GM21723 (cell line): ENCODE data around the gene DZANK1.
"Not testable (repeated sequence)": the region's sequence is repeated elsewhere in the genome, so short reads cannot be mapped to it uniquely, and the experiment has no call there.

Source experiments
- ATAC-seq: cut with Tn5 transposase; IDR thresholded peaks from one replicate; pipeline ENCODE4 v1.9.1; 2021; ENCODE audit warnings: mild to moderate bottlenecking, moderate library complexity; ENCODE audit not compliant: unreplicated experiment

The DZANK1 gene

DNA sequence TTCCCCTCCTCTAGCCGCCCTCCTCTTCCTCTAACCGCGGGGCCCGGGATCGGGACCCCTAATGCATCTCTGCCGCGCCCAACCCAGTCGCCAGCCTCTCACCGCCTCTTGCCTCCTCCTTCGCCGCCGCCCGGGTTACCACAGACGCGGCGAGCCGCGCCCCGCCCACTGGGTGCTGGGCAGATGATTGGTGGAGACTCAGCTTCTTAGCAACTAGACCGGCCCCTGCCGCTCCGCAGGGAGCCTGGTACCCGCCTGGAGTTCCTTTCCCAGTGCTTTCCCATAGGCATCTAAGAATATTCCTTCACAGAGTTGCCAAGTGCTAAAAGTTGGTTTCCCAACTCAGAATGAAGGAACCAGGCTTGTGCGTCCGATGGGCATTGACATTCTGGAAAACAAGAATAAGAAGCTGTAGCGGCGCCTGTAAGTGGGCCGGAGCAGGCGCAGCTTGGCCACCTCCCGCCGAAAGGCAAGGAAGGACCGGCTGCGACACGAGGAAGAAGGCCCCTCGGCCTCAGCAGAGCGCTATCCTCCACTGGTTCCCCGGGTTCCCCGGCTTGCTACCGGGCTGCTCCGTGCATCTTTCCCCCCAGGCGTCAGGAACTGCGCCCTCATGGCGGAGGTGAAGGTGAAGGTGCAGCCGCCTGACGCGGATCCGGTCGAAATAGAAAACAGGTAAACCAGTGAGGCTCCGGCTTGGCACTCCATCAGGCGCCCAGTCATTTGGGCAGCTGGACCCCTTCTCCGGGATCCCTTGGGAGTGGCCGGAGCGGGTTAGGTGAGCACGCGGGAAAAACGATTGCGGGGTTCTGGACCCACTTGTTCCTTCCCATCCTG lies at the start of gene DZANK1, which contains the start of gene POLR3F:
Gene DZANK1 (minus strand): TSS at position 137 of the 837 bp plus-strand sequence. CDS start 1,672 bp downstream, outside the sequence.
Gene POLR3F (plus strand): TSS at position 497 of the 837 bp plus-strand sequence. CDS start 117 bp downstream, at position 614.
- ATAC-seq: peak; percentile 98

DNA sequence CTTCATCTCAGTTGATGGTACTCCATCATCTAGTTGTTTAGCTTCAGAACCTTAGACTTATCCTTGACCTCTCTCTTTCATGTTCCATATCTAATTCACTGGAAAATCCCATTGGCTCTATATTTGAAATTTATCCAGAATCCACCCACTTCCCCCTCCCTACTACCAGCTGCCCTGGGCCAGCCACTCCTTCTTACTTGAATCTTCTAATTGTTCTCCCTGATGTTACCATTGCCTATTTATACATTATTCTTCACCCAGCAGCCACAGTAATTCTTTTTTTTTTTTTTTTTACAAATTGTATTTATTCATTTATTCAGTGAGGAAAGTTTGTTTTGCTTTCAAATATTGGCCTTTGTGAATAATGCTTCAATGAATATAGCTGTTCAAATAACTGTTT lies 49.1 kb upstream of the DZANK1 start:
- ATAC-seq: no peak

DNA sequence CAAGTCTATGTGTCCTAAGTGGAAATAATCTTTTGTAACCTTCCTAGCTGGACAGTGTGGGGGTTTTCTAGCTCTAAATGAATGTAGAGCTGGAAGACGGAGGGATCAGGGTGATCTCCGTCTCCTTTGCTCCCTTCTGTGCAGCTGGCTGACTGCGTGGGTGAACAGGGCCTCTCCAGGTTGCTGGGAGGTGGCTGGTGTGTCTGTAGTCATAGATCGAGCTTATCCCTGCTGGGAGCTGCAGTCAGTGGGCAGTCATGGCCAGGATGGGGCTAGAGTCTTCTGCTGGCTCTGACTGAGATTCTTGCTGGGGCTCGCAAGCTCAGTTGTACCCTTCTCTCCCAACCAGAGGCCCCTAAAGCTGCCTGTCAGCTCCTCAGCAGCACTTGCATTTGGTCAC lies 47.3 kb upstream of the DZANK1 start:
- no peak for ATAC-seq

DNA sequence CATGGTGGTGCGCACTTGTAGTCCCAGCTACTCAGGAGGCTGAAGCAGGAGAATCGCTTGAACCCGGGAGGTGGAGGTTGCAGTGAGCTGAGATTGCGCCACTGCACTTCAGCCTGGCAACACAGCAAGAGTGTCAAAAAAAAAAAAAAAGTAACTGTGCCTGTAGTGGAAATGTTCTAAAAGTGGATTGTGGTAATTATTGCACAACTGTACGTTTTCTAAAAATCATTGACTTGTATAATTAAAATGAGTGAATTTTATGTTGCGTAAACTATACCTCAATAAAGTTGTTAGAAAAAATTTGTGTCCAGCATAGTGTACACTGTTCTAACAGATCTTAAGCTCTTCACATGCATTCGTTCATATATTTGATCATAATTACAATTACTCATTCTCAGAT lies 46.4 kb upstream of the DZANK1 start:
- ATAC-seq: no peak

DNA sequence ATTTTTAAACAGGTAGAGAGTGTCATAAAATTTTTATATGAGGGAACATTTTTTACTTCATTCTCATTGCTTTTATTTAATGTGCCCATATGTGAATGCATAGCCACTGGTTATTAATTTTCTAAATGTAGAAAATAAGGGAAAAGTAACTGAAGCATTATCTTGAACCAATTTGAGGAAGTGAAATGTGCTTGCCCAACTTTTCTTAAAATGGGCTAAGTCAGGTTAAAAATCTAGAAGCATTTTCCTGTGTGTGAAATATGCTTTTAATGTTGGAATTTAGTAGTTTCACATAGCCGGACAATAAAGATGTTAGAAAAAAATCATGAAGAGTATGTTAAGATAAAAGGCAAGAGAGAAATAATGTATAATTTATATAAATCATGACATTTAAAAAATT lies 44.7 kb upstream of the DZANK1 start:
- ATAC-seq: no peak

DNA sequence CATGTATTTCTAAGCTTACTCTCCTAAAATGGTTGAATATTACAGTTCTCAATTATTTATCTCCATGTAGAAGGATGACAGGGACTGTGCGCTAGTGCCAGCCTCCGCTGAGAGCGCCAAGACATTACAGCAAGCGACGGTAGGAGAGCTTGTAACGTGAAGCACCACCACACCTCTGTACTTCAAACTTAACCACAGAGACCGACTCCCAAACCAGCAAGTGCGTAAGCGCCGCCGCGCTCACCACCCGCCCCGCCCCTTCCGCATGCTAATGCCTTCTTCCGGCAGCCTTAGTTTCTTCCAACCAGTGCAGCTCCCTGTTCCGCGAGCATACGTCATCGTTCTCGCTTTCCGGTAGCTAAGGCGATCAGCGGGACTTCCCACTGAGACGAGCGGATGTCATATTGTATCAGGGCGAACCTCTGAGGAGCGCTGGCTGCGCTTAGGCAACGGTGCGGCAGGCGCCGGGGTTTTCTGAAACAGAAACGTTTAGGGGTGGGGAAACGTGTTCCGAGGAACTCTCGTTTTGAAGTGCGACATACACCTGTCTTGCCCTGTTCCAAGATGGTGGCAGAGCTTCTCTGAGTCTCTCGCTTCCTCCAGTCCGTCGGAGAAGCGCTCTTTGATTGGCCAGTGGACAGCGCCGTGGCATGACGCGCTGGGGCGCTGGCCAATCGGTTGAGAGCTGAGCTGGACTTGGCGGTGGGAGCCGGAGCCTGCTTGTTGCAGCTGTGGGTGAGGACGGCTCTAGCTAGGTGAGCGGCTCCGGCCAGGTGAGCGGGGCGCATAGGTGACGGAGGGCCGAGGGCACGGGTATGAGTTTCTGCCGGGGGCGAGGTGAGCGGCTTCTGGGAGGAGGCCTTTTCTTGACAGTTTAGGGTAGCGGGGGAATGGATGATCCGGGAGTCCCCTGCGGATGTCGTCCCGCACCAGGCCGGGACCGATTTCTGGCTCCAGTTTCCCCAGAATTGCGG lies 40.7 kb upstream of the DZANK1 start, which contains the start of gene SEC23B:
Gene SEC23B (plus strand): TSS at position 723 of the 974 bp plus-strand sequence. CDS start 2,896 bp downstream, outside the sequence.
- ATAC-seq: peak; percentile 95

DNA sequence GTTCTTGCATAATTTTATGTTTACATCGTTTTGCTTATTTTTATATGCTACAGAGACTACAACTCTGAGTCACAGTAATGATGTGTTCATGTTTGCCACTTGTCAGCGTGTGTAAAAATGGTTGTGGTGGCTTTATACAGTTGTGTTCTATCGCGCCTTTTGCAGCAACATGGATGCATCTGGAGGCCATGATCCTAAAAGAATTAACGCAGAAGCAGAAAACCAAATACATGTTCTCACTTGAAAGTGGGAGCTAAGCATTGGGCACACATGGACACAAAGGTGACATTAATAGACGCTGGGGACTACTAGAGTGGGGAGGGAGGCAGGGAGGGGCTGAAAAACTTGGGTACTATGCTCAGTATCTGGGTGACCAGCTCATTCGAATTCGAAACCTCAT lies 39.9 kb upstream of the DZANK1 start:
- ATAC-seq: no peak

DNA sequence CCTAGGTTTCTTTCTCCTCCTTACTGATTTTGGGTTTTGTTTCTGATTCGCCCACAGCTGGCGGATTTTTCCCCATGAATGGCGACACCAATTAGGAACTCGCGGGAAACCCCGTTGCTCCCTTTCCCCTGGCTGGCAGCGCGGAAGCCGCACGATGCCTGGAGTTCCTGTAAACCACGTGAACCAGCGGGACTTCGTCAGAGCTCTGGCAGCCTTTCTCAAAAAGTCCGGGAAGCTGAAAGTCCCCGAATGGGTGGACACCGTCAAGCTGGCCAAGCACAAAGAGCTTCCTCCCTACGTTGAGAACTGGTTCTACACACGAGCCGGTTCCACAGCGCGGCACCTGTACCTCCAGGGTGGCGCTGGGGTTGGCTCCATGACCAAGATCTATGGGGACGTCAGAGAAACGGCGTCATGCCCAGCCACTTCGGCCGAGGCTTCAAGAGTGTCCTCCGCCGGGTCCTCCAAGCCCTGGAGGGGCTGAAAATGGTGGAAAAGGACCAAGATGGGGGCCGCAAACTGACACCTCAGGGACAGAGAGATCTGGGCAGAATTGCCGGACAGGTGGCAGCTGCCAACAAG lies 37.7 kb upstream of the DZANK1 start:
- no peak for ATAC-seq

DNA sequence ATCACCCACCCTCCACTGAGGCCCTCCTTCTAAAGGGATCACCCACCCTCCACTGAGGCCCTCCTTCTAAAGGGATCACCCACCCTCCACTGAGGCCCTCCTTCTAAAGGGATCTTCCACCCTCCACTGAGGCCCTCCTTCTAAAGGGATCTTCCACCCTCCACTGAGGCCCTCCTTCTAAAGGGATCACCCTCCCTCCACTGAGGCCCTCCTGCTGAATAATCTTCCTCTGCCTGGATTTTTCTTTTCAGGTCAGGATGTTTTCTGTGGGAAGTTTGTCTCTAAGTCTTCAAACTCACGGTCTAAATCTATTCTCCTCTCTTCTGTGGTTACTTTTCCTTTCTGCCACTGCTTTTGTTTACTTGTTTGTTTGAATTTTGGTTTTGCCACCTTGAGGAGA lies 34.8 kb upstream of the DZANK1 start:
- ATAC-seq: not testable (repeated sequence)

DNA sequence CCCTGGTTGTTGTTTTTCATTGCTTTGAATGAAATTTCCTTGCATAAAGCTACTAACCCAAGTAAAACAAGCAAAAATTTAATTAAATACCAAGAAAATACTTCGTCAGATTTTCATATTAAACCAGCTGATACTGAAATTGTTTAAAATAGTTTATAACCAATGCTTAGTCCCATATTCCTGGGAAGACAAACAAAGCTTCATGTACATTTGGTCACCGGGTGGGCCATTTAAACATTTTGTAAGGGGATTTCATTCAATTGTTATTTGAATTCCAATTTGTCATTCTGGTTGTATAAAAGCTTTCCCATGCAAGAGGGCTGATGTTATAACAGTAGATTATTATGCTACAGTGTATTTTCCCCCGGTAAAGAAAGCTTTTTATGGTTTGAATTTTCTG lies 30.8 kb upstream of the DZANK1 start:
- ATAC-seq: no peak

DNA sequence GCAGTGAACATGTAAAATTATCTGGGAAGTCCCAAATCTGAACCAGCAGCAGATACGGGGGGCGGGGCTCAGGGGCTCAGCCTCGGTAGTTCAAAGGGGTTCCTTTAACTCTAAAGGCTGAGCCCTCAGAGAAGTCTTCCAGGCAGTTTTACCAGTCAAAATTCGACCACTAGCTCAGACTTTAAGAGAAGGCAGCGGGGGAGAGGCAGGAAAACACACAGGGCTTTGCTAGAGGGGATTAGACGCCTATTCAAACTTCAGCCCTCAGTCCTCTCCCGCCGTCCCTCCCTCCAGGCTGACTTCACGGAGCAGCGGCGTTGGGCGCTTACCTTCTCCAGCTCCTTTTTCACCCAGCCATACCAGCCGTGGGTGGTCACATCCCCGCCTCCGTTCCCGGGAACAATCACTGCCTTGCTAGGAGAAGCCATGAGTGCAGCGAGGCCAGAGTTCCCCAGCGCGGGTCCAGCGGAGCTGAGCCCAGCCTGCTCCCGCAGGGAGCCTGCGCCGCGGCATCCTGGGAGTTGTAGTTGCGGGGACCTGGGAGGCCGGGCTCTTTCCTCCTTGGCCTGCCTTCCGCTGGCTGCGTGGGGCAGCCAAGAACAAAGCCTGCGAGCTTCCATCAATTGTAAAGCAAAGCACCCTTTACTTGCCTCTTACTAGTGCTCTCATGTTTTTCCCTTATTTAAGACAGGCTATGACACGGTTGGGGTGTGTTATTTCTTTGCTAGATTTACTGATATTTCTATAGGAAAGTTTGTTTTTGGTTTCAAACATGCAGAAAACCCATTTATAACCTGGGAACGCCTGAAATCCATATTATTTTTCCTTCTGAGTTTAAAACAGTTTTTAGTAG lies 30.1 kb upstream of the DZANK1 start, which contains the start of gene RBBP9:
Gene RBBP9 (minus strand): TSS at position 486 of the 853 bp plus-strand sequence. CDS start 58 bp downstream, at position 428.
- ATAC-seq: peak; percentile 99

DNA sequence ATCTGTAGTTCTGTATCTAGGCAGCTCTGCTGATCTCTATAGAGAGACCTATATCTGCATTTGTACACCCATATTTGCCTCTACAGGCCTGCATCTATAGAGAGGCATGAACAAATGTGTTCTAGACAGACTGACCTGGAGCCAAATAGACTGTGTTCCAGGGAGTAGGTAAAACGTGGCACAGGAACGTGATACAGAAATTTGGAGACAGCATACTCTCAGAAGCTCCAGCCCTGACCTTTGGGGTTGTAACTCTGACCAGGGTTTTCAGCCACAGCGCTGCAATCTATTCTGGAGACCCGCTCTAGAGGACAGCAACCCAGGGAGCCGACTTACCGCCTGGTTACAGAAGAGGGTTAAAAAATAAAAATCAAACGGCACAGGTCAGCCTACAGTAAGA lies 29.2 kb upstream of the DZANK1 start:
- no peak for ATAC-seq

DNA sequence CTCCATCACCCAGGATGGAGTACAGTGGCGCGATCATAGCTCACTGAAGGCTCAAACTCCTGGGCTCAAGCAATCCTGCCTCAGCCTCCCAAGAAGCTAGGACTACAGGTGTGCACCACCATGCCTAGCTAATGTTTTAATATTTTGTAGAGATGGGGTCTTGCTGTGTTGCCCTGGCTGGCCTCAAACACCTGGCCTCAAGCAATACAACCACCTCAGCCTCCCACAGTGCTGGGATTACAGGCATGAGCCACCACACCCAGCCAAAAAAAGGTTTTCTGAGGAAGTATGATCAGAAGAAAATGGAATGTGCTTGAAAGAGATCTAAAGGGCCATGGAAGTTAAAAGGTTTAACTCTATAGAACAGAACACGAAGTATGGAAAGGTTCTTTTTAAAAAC lies 21.5 kb upstream of the DZANK1 start:
- ATAC-seq: no peak

DNA sequence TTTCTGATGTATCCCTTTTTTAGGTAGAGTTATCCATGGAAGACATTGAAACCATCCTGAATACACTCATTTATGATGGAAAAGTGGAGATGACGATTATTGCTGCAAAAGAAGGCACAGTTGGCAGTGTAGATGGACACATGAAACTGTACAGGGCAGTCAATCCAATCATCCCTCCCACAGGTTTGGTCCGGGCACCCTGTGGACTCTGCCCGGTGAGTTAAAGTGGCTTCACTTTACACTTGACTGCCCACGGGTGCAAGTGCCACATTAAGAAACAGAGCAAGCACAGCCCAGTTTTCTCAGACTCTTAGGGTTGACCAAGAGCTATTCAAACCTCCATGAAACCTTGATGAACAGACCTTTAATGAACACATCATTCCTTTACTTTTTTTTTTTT lies 14.8 kb upstream of the DZANK1 start:
- no peak for ATAC-seq

DNA sequence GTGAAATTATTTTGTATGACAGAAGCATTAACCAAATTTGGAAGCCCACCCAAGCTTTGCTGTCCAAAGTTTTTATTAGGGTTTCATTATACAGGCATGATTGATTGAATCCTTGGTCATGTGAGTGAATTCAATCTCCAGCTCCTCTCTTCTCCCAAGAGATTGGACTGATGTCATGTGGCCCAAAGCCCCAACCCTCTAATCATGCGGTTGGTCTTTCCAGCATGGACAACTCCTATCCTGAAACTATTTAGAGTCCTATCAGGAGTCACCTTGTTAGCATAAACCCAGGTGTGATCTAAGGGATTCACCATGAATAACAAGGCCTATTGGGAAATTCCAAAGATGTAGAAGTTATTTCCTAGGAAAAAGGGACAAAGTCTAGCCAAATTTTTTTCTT lies 11.0 kb upstream of the DZANK1 start:
- ATAC-seq: no peak

DNA sequence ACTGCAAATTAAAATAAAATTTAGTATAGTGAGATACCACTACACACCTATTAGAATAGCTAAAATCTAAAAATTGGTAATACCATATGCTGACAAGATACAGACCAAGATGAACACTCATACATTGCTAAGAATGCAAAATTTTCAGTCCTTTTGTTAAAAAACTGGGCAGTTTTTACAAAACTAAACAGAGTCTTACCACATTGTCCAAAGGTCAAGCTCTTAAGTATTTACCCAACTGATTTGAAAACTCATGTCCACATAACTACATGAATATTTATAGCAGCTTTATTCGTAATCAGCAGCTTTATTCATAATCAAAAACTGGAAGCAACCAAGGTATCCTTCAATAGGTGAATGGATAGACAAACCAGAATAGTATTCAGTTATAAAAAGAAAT lies 10.4 kb upstream of the DZANK1 start:
- ATAC-seq: no peak

DNA sequence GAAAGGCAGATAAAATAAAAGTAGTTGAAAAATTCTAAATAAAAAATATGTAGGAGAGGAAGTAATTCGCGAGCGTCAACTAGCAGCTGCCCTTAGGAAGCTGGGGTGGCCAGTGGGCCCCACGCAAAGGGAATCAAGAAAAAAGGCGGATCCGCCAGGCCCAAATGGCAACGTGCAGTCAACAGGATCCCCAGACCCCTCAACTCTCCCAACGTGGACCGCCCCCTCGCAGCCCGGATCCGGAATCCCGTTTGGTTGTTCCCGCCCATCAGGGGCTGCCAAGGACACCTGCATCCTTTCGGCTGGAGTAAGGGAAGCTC lies 296 bp downstream of the DZANK1 start:
- ATAC-seq: peak; percentile 38

DNA sequence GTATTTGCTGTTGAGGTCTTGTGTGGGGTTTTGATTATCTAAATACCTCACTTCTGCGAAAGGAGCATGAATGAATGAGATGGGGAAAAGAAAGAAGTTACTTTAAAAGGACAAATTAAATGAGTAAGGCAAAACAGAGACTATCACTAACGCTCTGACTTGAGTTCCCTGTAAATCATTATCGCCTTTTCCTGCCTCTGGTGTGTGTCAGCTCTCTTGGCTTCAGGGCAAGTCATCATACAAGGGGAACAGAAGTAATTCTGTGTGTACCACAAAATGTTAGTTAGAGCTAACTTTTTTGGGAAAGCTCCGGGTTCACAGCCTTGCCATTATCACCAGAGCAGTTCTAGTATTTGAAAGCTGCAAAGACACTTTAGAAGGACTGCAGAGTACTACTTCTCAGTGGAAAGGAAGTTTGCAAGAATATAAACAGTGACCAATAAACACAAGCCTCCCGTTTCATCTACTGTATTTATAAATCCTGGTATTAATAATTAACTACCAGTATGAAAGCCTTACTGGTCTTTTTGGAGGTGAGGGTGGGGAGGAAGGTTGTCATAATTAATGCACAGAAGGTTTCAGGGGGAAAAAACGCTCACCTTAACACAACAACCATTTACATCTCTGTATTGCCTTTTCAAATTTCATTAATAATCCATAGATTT lies 1.2 kb downstream of the DZANK1 start:
- ATAC-seq: no peak

DNA sequence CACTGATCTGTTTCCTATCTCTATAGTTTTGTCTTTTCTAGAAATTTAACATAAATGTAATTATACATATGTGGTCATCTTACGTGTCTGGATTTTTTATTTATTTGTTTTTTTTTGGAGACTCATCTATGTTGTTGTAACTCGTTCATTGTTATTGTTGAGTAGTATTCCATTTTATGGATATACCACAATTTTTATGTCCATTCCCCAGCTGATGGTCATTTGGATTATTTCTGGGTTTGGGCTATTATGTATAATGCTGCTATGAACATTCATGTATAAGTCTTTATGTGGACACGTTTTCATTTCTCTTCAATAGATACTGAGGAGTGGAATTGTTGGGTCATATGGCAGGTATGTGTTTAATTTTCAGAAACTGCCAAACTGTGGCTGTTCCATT lies 10.2 kb downstream of the DZANK1 start:
- ATAC-seq: no peak

DNA sequence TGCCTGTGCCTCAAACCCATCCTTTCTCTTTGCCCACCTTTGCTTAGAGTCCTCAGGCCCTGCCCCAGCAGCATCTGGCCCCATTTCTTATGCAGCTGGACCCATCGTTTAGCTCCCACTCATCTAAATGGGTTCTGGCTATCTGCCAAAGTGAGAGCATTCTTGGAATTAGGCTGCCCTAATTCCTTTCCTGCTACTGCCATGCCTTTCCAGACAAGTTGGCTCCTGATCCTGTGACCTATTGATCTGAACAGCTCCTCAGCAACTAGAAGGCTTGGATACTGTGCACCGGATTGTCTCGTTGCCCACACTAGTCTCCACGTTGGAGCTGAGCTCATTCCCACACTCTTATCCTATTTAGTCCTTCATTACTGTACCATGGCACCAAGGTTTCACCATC lies 22.9 kb downstream of the DZANK1 start:
- no peak for ATAC-seq
